Transverse colon (tissue), 3 donors: Measurements from ENCODE around the gene PEX19.

Experiments used
- CTCF ChIP-seq, 5 experiments: fragments of 200-600 bp in 3 of 5; fragments of 450-650 bp in 2 of 5; sonication (generic) in 3 of 5; IDR thresholded peaks; 1 replicate in 2 of 5; 2 replicates in 3 of 5; pipeline ENCODE4 v1.5.1; 2016 to 2017; ENCODE audit warnings: antibody characterized with exemption in 5 of 5, inconsistent platforms in 3 of 5, mild to moderate bottlenecking in 2 of 5, moderate library complexity in 1 of 5
- EP300 ChIP-seq: sonication (generic); formaldehyde crosslinking; IDR thresholded peaks from one replicate; pipeline ENCODE4 v1.6.1; 2017; ENCODE audit warnings: antibody characterized with exemption, low read depth

- TF ChIP-seq CTCF (IDR thresholded peaks at IDR 0.05): no peak
- no peak for TF ChIP-seq EP300
Observed at GRCh38 chr1:160284782-160285344, at the start of gene PEX19.
